NCI-H460 (cell line): ENCODE results near the gene SP4. TPM values are rescaled to one million over a fixed set of nuclear protein-coding genes. Genes with fewer than 3 reads are reported as not detected.
A peak's percentile ranks its signal among the peaks of the same experiment; 100 is the strongest.

Source experiments
- DNase-seq: peaks from one replicate; pipeline ENCODE4 v3.0.0-alpha.2; 2016; ENCODE audit warnings: low read depth; ENCODE audit errors: extremely low read depth
- total RNA-seq: library from RNA; depleted of rRNA; stranded (reverse); fragments of >200 nt; shearing (Covaris generic); gene quantifications from 2 replicates; pipeline ENCODE4 v1.2.3, GENCODE V29; 2014

The SP4 gene
- total RNA-seq, 1 experiment from 2014 or later: 10.1 TPM

GRCh38 chr7:21430575-21430954, 2.7 kb downstream of the SP4 start:
- no peak for DNase-seq

- no peak for DNase-seq
These were observed 15.4 kb downstream of the SP4 start for GRCh38 chr7:21443149-21443841.

GRCh38 chr7:21448974-21449373, 21.1 kb downstream of the SP4 start:
- no peak for DNase-seq

GRCh38 chr7:21450076-21450475, 22.2 kb downstream of the SP4 start:
- no peak for DNase-seq

GRCh38 chr7:21450941-21451340, 23.1 kb downstream of the SP4 start:
- no peak for DNase-seq

GRCh38 chr7:21454182-21454581, 26.3 kb downstream of the SP4 start:
- no peak for DNase-seq

- DNase-seq: no peak
These were observed 27.0 kb downstream of the SP4 start for GRCh38 chr7:21454906-21455305.

- DNase-seq: no peak
These were observed 33.4 kb downstream of the SP4 start for GRCh38 chr7:21461282-21461681.

GRCh38 chr7:21462081-21462480, 34.2 kb downstream of the SP4 start:
- DNase-seq: no peak

GRCh38 chr7:21463524-21463923, 35.6 kb downstream of the SP4 start:
- DNase-seq: no peak

GRCh38 chr7:21468969-21469368, 41.1 kb downstream of the SP4 start:
- no peak for DNase-seq

- no peak for DNase-seq
These were observed 42.0 kb downstream of the SP4 start for GRCh38 chr7:21469894-21470293.

- DNase-seq: no peak
These were observed 44.1 kb downstream of the SP4 start for GRCh38 chr7:21472029-21472428.

- DNase-seq: no peak
These were observed 48.5 kb downstream of the SP4 start for GRCh38 chr7:21476429-21476828.

- no peak for DNase-seq
These were observed 53.0 kb downstream of the SP4 start for GRCh38 chr7:21480693-21481403.

GRCh38 chr7:21486511-21486910, 58.6 kb downstream of the SP4 start:
- DNase-seq: no peak

- DNase-seq: no peak
These were observed 67.8 kb downstream of the SP4 start for GRCh38 chr7:21495731-21496130.

- DNase-seq: no peak
These were observed 69.2 kb downstream of the SP4 start for GRCh38 chr7:21497072-21497471.

GRCh38 chr7:21500117-21500832, 72.4 kb downstream of the SP4 start:
- no peak for DNase-seq

GRCh38 chr7:21504021-21504420, 76.1 kb downstream of the SP4 start:
- DNase-seq: no peak

GRCh38 chr7:21507627-21508343, 79.9 kb downstream of the SP4 start:
- DNase-seq: peak; percentile 27
